Measurements from ENCODE around the gene CCDC18.
"Not testable (repeated sequence)": the region's sequence is repeated elsewhere in the genome, so short reads cannot be mapped to it uniquely, and the experiment has no call there.

Gene CCDC18

DNA sequence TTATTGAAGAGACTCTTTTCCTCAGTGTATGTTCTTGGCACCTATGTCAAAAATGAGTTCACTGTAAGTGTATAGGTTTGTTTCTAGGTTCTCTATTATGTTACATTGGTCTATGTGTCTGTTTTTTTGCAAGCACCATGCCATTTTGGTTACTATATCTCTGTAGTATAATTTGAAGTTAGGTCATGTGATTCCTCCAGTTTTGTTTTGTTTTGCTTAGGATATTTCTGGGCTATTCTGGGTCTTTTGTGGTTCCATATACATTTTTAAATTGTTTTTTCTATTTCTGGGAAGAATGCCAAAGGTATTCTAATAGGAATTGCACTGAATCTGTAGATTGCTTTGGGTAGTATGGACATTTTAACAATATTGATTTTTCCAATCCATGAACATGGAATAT is 13.5 kb upstream of the CCDC18 start:
- Histone ChIP-seq H3K36me3 (ENCODE audit: control insufficient read depth, insufficient read depth, low read length) (no peaks in the 10 kb centered on the region; the same call in 1 of the 2 replicates), H3K27me3 (replicated peaks; ENCODE audit: control insufficient read depth, insufficient read depth, low read length) (no peaks in the 10 kb centered on the region), H3K4me3 (replicated peaks; ENCODE audit: low read depth, low read length) (no peak overlapping the region)
- DNase-seq (ENCODE audit: extremely low read depth, insufficient read length), result no peak
- TF ChIP-seq, protein P1, sequence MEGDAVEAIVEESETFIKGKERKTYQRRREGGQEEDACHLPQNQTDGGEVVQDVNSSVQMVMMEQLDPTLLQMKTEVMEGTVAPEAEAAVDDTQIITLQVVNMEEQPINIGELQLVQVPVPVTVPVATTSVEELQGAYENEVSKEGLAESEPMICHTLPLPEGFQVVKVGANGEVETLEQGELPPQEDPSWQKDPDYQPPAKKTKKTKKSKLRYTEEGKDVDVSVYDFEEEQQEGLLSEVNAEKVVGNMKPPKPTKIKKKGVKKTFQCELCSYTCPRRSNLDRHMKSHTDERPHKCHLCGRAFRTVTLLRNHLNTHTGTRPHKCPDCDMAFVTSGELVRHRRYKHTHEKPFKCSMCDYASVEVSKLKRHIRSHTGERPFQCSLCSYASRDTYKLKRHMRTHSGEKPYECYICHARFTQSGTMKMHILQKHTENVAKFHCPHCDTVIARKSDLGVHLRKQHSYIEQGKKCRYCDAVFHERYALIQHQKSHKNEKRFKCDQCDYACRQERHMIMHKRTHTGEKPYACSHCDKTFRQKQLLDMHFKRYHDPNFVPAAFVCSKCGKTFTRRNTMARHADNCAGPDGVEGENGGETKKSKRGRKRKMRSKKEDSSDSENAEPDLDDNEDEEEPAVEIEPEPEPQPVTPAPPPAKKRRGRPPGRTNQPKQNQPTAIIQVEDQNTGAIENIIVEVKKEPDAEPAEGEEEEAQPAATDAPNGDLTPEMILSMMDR (IDR thresholded peaks at IDR 0.05; ENCODE audit: insufficient read depth, low read length, poor library complexity, severe bottlenecking), result no peak

DNA sequence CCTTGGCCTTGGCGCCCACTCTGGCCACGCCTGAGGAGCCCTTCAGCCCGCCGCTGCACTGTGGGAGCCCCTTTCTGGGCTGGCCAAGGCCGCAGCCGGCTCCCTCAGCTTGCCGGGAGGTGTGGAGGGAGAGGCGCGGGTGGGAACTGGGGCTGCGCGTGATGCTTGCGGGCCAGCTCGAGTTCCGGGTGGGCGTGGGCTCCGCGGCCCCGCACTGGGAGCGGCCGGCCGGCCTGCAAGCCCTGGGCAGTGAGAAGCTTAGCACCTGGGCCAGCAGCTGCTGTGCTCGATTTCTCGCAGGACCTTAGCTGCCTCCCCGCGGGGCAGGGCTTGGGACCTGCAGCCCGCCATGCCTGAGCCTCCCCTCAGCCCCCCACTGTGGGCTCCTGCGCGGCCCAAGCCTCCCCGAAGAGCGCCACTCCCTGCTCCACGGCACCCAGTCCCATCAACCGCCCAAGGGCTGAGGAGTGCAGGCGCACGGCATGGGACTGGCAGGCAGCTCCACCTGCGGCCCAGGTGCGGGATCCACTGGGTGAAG is 10.3 kb upstream of the CCDC18 start:
- not testable (repeated sequence) for H3K27me3 ChIP-seq (replicated peaks; ENCODE audit: control insufficient read depth, insufficient read depth, low read length); DNase-seq (ENCODE audit: extremely low read depth, insufficient read length); H3K36me3 ChIP-seq (ENCODE audit: control insufficient read depth, insufficient read depth, low read length); H3K4me3 ChIP-seq (replicated peaks; ENCODE audit: low read depth, low read length)

DNA sequence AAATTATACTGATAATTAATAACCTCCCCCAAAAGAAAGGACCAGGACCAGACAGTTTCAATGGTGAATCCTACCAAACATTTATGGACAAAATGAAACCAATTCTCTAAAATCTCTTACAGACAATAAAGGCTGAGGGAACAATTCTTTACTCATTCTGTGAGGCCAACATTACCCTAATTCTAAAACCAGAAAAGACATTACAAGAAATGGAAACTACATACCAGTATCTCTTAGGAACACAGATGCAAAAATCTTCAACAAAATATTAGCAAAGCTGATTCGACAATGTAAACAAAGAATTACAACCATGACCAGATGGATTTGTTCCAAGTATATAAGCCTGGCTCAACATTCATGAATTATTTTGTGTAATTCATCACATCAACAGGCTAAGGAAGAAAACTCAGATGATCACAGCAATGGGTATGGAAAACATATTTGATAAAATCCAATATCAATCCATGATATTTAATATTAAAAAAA is 8.9 kb upstream of the CCDC18 start:
- TF ChIP-seq, protein P1 (IDR thresholded peaks at IDR 0.05; ENCODE audit: insufficient read depth, low read length, poor library complexity, severe bottlenecking), result no peak

DNA sequence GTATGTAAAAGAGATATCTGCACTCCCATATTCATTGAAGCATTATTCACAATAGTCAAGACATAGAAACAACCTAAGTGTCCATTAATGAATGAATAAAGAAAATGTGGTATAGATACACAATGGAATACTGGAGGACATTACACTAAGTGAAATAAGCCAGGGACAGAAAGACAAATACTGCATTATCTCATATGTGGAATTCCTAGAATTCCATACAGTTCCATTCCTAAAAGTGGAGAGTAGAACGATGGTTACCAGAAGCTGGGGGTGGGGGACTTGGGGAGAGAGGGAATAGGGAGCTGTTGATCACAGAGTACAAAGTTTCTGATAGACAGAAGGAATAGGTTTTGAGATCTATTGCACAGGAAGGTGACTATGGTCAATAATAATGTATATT is 7.7 kb upstream of the CCDC18 start:
- no peak overlapping the region for H3K4me3 ChIP-seq (replicated peaks; ENCODE audit: low read depth, low read length)
- peaks cover 2% of the 10 kb centered on the region for H3K36me3 ChIP-seq (ENCODE audit: control insufficient read depth, insufficient read depth, low read length)
- no peak for DNase-seq (ENCODE audit: extremely low read depth, insufficient read length)
- H3K27me3 ChIP-seq (replicated peaks; ENCODE audit: control insufficient read depth, insufficient read depth, low read length), result no peaks in the 10 kb centered on the region
- TF ChIP-seq, protein P1 (IDR thresholded peaks at IDR 0.05; ENCODE audit: insufficient read depth, low read length, poor library complexity, severe bottlenecking), result no peak

More for the DNA sequence above, 8.9 kb upstream of the CCDC18 start:
- no peak for DNase-seq (ENCODE audit: extremely low read depth, insufficient read length)
- Histone ChIP-seq H3K27me3 (replicated peaks; ENCODE audit: control insufficient read depth, insufficient read depth, low read length) (no peaks in the 10 kb centered on the region), H3K4me3 (replicated peaks; ENCODE audit: low read depth, low read length) (no peak overlapping the region), H3K36me3 (ENCODE audit: control insufficient read depth, insufficient read depth, low read length) (peaks cover 2% of the 10 kb centered on the region)

DNA sequence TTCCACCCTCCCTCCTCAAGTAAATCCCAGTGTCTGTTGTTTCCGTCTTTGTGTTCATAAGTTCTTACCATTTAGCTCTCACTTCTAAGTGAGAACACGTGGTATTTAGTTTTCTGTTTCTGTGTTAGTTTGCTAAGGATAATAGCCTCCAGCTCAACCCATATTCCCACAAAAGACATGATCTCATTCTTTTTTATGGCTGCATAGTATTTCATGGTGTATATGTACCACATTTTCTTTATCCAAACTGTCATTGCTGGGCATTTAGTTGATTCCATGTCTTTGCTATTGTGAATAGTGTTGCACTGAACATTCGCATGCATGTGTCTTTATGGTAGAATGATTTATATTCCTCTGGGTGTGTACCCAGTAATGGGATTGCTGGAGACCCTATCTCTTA is 5.9 kb upstream of the CCDC18 start:
- not testable (repeated sequence) for H3K27me3 ChIP-seq (replicated peaks; ENCODE audit: control insufficient read depth, insufficient read depth, low read length); H3K36me3 ChIP-seq (ENCODE audit: control insufficient read depth, insufficient read depth, low read length); DNase-seq (ENCODE audit: extremely low read depth, insufficient read length); H3K4me3 ChIP-seq (replicated peaks; ENCODE audit: low read depth, low read length)

DNA sequence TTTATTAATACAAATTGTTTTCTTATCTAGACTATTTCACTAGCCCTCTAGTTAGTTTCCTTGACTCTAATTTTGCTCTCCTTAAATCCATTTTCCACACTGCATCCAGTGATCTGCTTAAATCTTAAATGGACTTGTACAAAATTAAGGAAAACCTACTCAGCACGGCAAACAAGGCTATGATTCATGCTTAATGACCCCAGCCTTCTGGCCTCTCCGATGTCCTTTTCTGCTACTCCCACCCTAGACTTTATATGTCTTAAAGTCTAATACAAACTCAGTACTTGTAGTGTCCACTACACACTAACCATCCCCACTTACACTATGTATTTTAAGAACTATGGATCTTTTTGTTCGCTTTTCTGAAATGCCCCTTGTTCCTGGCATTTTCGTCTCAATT is 2.5 kb upstream of the CCDC18 start:
- no peaks in the 10 kb centered on the region for H3K27me3 ChIP-seq (replicated peaks; ENCODE audit: control insufficient read depth, insufficient read depth, low read length)
- TF ChIP-seq, protein P1 (IDR thresholded peaks at IDR 0.05; ENCODE audit: insufficient read depth, low read length, poor library complexity, severe bottlenecking), result no peak
- H3K36me3 ChIP-seq (ENCODE audit: control insufficient read depth, insufficient read depth, low read length), result peaks cover 2% of the 10 kb centered on the region
- H3K4me3 ChIP-seq (replicated peaks; ENCODE audit: low read depth, low read length), result peak overlapping the region; percentile 100
- no peak for DNase-seq (ENCODE audit: extremely low read depth, insufficient read length)

DNA sequence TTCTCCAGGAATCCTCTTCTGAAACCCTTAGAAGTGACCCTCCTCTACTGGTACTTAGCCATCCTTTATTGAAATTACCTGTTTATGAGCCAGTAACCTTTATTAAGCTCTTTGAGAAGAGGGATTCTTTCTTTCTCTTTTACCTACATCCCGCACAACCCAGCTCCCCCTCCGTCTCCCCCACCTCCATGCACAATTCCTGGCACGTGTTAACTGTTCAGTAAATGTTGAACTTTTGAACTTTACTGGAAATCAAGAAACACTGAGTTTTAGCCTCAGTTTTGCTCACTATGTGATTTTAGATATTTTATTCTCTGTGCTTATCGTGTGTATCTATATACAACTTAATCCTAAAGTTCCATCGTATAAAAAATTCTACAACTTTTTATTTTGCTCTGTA is 2.1 kb upstream of the CCDC18 start:
- peaks cover 2% of the 10 kb centered on the region for H3K36me3 ChIP-seq (ENCODE audit: control insufficient read depth, insufficient read depth, low read length)
- H3K27me3 ChIP-seq (replicated peaks; ENCODE audit: control insufficient read depth, insufficient read depth, low read length), result no peaks in the 10 kb centered on the region
- TF ChIP-seq, protein P1 (IDR thresholded peaks at IDR 0.05; ENCODE audit: insufficient read depth, low read length, poor library complexity, severe bottlenecking), result no peak
- peak overlapping the region; percentile 100 for H3K4me3 ChIP-seq (replicated peaks; ENCODE audit: low read depth, low read length)
- DNase-seq (ENCODE audit: extremely low read depth, insufficient read length), result no peak

Data from GM06990 (cell line).